Parathyroid adenoma (tissue), 2 donors: ENCODE results near the gene MED25.
A peak's percentile ranks its signal among the peaks of the same experiment; 100 is the strongest.

Experiments used
- H2AFZ ChIP-seq: fragments of 300-600 bp; sonication (generic); one replicate; pipeline ENCODE4 v1.7.0; 2017; ENCODE audit warnings: antibody characterized with exemption, mild to moderate bottlenecking
- H3K27ac ChIP-seq: fragments of 300-600 bp; sonication (generic); one replicate; pipeline ENCODE4 v1.7.0; 2017
- H3K27me3 ChIP-seq: fragments of 300-600 bp; sonication (generic); one replicate; pipeline ENCODE4 v1.7.0; 2017; ENCODE audit warnings: low read length; ENCODE audit not compliant: control insufficient read depth, insufficient read depth
- H3K36me3 ChIP-seq: fragments of 300-600 bp; sonication (generic); one replicate; pipeline ENCODE4 v1.7.0; 2017; ENCODE audit warnings: low read length; ENCODE audit not compliant: control insufficient read depth, insufficient read depth
- H3K4me1 ChIP-seq: fragments of 300-600 bp; sonication (generic); one replicate; pipeline ENCODE4 v1.7.0; 2017; ENCODE audit warnings: control low read depth
- H3K4me2 ChIP-seq: fragments of 300-600 bp; sonication (generic); one replicate; pipeline ENCODE4 v1.7.0; 2017; ENCODE audit warnings: low read length
- H3K4me3 ChIP-seq: fragments of 300-600 bp; sonication (generic); one replicate; pipeline ENCODE4 v1.7.0; 2017; ENCODE audit warnings: low read depth, low read length
- H3K79me2 ChIP-seq: fragments of 300-600 bp; sonication (generic); one replicate; pipeline ENCODE4 v1.7.0; 2017; ENCODE audit warnings: control low read depth
- H3K9ac ChIP-seq: fragments of 300-600 bp; sonication (generic); one replicate; pipeline ENCODE4 v1.7.0; 2017; ENCODE audit warnings: mild to moderate bottlenecking
- H3K9me3 ChIP-seq: fragments of 300-600 bp; sonication (generic); one replicate; pipeline ENCODE4 v1.7.0; 2017; ENCODE audit warnings: low read length; ENCODE audit not compliant: control insufficient read depth
- CTCF ChIP-seq: fragments of 300-600 bp; sonication (generic); IDR thresholded peaks from one replicate; pipeline ENCODE4 v1.7.0; 2017; ENCODE audit warnings: antibody characterized with exemption, mild to moderate bottlenecking
- donor health status: primary hyperparathyroidism.

MED25 gene

GRCh38 chr19:49877020-49877878, 59.2 kb downstream of the MED25 start, which contains the start of the genes AKT1S1 and TBC1D17:
Gene AKT1S1, minus strand, starts transcription at chr19:49877355. Its CDS starts 4,060 bp downstream, at chr19:49873295.
Gene TBC1D17, plus strand, starts transcription at chr19:49877702. Its CDS starts 22 bp downstream, at chr19:49877724.
- Histone ChIP-seq H3K36me3 (no peaks in the 10 kb centered on the region), H3K27me3 (no peaks in the 10 kb centered on the region), H3K4me3 (peak within 1 kb of the TSS; percentile 100), H3K27ac (peak within 1 kb of the TSS; percentile 96), H3K9me3 (no peaks in the 10 kb centered on the region), H3K9ac (peak within 1 kb of the TSS; percentile 64), H3K79me2 (peaks cover 11% of the 10 kb centered on the region), H2AFZ (peak within 1 kb of the TSS; percentile 85), H3K4me2 (peak within 1 kb of the TSS; percentile 100), H3K4me1 (peaks cover 6% of the 10 kb centered on the region)
- TF ChIP-seq CTCF = no peak

GRCh38 chr19:49877879-49878743, 60.0 kb downstream of the MED25 start:
- Histone ChIP-seq H3K4me3 (peak overlapping the region; percentile 100), H3K36me3 (no peaks in the 10 kb centered on the region), H3K4me1 (peaks cover 6% of the 10 kb centered on the region), H3K9me3 (no peaks in the 10 kb centered on the region), H3K27ac (peak overlapping the region; percentile 96), H3K4me2 (peak overlapping the region; percentile 100), H3K9ac (peak overlapping the region; percentile 32), H3K27me3 (no peaks in the 10 kb centered on the region), H3K79me2 (peaks cover 11% of the 10 kb centered on the region), H2AFZ (peak overlapping the region; percentile 71)
- TF ChIP-seq CTCF = no peak

- no peak for TF ChIP-seq CTCF
- H3K4me3 ChIP-seq = no peak overlapping the region
- H3K9me3 ChIP-seq = no peaks in the 10 kb centered on the region
- no peak overlapping the region for H2AFZ ChIP-seq
- no peaks in the 10 kb centered on the region for H3K27me3 ChIP-seq
- H3K79me2 ChIP-seq = peaks cover 11% of the 10 kb centered on the region
- no peaks in the 10 kb centered on the region for H3K36me3 ChIP-seq
- H3K9ac ChIP-seq = no peak overlapping the region
- peaks cover 6% of the 10 kb centered on the region for H3K4me1 ChIP-seq
- H3K4me2 ChIP-seq = no peak overlapping the region
- H3K27ac ChIP-seq = no peak overlapping the region
Observed at GRCh38 chr19:49878744-49879070, 60.6 kb downstream of the MED25 start.

- no peaks in the 10 kb centered on the region for H3K36me3 ChIP-seq
- H3K4me1 ChIP-seq = peaks cover 6% of the 10 kb centered on the region
- H3K27me3 ChIP-seq = no peaks in the 10 kb centered on the region
- no peak overlapping the region for H3K4me3 ChIP-seq
- no peak overlapping the region for H2AFZ ChIP-seq
- no peak overlapping the region for H3K4me2 ChIP-seq
- H3K27ac ChIP-seq = no peak overlapping the region
- no peak for TF ChIP-seq CTCF
- peaks cover 11% of the 10 kb centered on the region for H3K79me2 ChIP-seq
- H3K9me3 ChIP-seq = no peaks in the 10 kb centered on the region
- H3K9ac ChIP-seq = no peak overlapping the region
Observed at GRCh38 chr19:49879243-49879963, 61.3 kb downstream of the MED25 start.
